GOT3 (cell line): ENCODE measurements around the gene TOP3A.
"Not testable (repeated sequence)": the region's sequence is repeated elsewhere in the genome, so short reads cannot be mapped to it uniquely, and the experiment has no call there.

Source experiments
- DNase-seq: peaks from one replicate; lab custom pipeline; 2025; ENCODE audit warnings: mixed read lengths; lab: John Stamatoyannopoulos, UW

TOP3A gene

GRCh38 chr17:18314731-18315561, at the start of gene TOP3A, which contains the start of gene SMCR8:
Gene TOP3A (minus strand): TSS chr17:18314994. CDS start chr17:18314778, 216 bp downstream.
Gene SMCR8 (plus strand): TSS chr17:18315293. CDS start chr17:18315790, 497 bp downstream.
- DNase-seq = peak; percentile 91

GRCh38 chr17:18364166-18364565, 49.4 kb upstream of the TOP3A start:
- no peak for DNase-seq

- DNase-seq = peak; percentile 64
These were observed 48.6 kb upstream of the TOP3A start, which contains the start of gene SHMT1 for GRCh38 chr17:18363101-18364049. Gene SHMT1 (minus strand): TSS chr17:18363550. CDS start chr17:18355981, 7,569 bp downstream.

- no peak for DNase-seq
These were observed 47.9 kb upstream of the TOP3A start for GRCh38 chr17:18362698-18363100.

- DNase-seq = no peak
These were observed 47.3 kb upstream of the TOP3A start for GRCh38 chr17:18361837-18362697.

- no peak for DNase-seq
These were observed 45.7 kb upstream of the TOP3A start for GRCh38 chr17:18360518-18360917.

GRCh38 chr17:18356624-18357023, 41.8 kb upstream of the TOP3A start:
- no peak for DNase-seq

- DNase-seq = no peak
These were observed 38.7 kb upstream of the TOP3A start for GRCh38 chr17:18353541-18353940.

GRCh38 chr17:18344021-18344420, 29.2 kb upstream of the TOP3A start:
- no peak for DNase-seq

GRCh38 chr17:18339933-18340332, 25.1 kb upstream of the TOP3A start:
- DNase-seq = no peak

- not testable (repeated sequence) for DNase-seq
These were observed 23.4 kb upstream of the TOP3A start for GRCh38 chr17:18338158-18338557.

- no peak for DNase-seq
These were observed 18.2 kb upstream of the TOP3A start for GRCh38 chr17:18332909-18333489.

- no peak for DNase-seq
These were observed 17.1 kb upstream of the TOP3A start for GRCh38 chr17:18331879-18332278.

GRCh38 chr17:18328643-18329204, 13.9 kb upstream of the TOP3A start:
- DNase-seq = no peak

- DNase-seq = no peak
These were observed 12.8 kb upstream of the TOP3A start for GRCh38 chr17:18327556-18327955.

GRCh38 chr17:18327093-18327492, 12.3 kb upstream of the TOP3A start:
- DNase-seq = no peak

- no peak for DNase-seq
These were observed 11.8 kb upstream of the TOP3A start for GRCh38 chr17:18326572-18326971.

GRCh38 chr17:18326039-18326438, 11.2 kb upstream of the TOP3A start:
- no peak for DNase-seq

GRCh38 chr17:18324140-18325050, 9.6 kb upstream of the TOP3A start:
- no peak for DNase-seq
